ENCODE results near the gene TERT.
"Not testable (repeated sequence)": the region's sequence is repeated elsewhere in the genome, so short reads cannot be mapped to it uniquely, and the experiment has no call there.

Gene TERT

DNA sequence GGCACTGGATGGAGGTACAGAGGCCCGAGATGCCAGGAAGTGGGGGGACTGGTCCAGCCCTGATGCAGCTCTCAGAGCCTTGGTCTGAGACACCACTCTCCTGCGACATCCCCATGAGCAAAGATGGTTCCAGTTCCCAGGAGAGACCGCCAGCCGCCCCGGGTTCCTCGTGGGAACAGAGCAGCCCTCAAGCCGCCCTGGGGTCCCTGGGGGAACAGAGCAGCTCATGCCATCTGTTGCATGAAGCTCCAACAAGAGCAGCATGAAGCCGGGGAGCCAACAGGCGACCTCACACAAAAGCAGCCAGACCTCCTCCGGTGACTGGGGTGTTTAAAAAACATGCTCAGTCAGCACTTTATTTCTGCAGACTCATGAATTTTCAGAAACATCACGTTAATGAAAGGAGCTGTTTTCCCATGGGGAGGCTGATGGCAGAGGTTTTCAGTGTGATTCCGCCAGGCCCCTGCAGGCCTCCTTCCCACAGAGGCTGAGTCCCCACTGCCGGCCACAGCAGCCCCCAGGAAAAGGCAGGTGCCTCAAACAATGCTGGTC, 63.4 kb downstream of the TERT start:
- in situ Hi-C loops (cut with MboI; ENCODE audit: low sequenced_read_pairs, unreplicated experiment): no loop called here
- TF ChIP-seq, protein P1, sequence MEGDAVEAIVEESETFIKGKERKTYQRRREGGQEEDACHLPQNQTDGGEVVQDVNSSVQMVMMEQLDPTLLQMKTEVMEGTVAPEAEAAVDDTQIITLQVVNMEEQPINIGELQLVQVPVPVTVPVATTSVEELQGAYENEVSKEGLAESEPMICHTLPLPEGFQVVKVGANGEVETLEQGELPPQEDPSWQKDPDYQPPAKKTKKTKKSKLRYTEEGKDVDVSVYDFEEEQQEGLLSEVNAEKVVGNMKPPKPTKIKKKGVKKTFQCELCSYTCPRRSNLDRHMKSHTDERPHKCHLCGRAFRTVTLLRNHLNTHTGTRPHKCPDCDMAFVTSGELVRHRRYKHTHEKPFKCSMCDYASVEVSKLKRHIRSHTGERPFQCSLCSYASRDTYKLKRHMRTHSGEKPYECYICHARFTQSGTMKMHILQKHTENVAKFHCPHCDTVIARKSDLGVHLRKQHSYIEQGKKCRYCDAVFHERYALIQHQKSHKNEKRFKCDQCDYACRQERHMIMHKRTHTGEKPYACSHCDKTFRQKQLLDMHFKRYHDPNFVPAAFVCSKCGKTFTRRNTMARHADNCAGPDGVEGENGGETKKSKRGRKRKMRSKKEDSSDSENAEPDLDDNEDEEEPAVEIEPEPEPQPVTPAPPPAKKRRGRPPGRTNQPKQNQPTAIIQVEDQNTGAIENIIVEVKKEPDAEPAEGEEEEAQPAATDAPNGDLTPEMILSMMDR (IDR thresholded peaks at IDR 0.05; ENCODE audit: borderline replicate concordance, control extremely low read depth, extremely low read depth, insufficient read depth, missing control alignments): no peak
- no peak for DNase-seq (ENCODE audit: low spot score)

DNA sequence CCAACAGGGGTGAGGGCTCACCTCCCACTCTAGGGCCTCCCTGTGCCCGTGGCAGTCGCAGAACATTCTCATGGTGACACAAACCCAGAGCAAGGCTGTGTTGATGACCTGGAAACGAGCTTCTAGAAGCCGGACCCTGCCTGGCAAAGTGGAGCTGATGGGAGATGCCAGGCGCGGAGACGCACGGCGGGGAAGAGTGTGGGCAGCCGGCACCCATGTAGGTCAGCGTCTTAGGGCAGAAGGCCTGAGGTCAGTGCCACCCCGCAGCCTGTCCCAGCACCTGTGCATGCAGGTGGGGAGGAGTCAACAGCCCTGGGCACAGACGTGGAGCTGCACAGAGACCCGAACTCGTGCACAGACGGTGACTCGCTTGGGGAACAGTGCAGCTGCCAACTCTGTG, 64.3 kb downstream of the TERT start:
- in situ Hi-C loops (cut with MboI; ENCODE audit: low sequenced_read_pairs, unreplicated experiment): no loop called here
- TF ChIP-seq, protein P1 (IDR thresholded peaks at IDR 0.05; ENCODE audit: borderline replicate concordance, control extremely low read depth, extremely low read depth, insufficient read depth, missing control alignments): no peak
- no peak for DNase-seq (ENCODE audit: low spot score)

DNA sequence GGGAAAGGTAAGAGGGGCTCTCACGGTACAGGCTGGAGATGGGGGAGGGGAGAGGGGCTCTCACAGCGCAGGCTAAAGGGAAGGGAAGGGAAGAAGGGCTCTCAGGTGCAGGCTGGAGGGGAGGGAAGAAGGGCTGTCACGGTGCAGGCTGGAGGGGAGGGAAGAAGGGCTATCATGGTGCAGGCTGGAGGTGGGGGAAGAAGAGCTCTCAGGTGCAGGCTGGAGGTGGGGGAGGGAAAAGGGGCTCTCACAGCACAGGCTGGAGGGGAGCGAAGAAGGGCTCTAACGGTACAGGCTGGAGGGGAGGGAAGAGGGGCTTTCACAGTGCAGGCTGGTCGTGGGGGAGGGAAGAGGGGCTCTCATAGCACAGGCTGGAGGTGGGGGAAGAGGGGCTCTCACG, 65.0 kb downstream of the TERT start:
- DNase-seq (ENCODE audit: low spot score): no peak
- TF ChIP-seq, protein P1 (IDR thresholded peaks at IDR 0.05; ENCODE audit: borderline replicate concordance, control extremely low read depth, extremely low read depth, insufficient read depth, missing control alignments): no peak
- in situ Hi-C loops (cut with MboI; ENCODE audit: low sequenced_read_pairs, unreplicated experiment): no loop called here

DNA sequence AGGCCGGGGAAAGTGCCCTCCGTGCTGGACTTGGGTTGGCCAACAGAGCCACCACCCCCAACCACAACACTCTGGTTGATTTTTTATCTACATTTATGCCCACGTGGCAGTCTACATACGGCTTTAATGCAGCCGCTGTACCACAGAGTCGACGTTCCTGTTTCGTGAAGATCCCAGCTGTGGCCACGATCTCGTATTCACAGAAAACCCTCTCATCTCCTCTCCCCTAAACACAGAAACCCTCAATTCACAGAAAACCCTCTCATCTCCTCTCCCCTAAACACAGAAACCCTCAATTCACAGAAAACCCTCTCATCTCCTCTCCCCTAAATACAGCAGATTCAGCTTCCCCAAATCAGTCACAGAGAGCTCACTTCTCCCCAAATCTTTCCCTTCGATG, 65.8 kb downstream of the TERT start:
- DNase-seq (ENCODE audit: low spot score); in situ Hi-C loops (cut with MboI; ENCODE audit: low sequenced_read_pairs, unreplicated experiment): not testable (repeated sequence)

DNA sequence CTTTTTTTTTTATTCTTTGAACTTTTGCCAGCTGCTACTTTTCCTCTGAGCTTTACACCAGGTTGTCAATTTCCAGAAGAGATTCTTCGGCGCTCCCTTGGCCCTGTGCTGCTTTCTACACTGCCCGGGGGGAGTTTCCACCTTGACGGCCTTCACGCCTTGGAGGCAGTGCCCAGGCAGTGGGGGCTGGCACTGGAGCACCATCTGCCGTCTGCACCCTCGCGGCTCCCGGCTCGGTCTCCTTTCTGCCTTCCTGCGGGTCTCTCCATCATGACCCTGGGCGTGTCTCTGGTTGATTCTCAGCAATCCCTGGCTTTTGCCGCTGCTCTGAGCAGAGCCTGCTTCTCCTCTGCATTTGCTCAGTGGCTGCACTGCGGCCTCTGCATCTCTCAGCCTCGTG, 66.7 kb downstream of the TERT start:
- no peak for DNase-seq (ENCODE audit: low spot score)
- TF ChIP-seq, protein P1 (IDR thresholded peaks at IDR 0.05; ENCODE audit: borderline replicate concordance, control extremely low read depth, extremely low read depth, insufficient read depth, missing control alignments): no peak
- in situ Hi-C loops (cut with MboI; ENCODE audit: low sequenced_read_pairs, unreplicated experiment): no loop called here

DNA sequence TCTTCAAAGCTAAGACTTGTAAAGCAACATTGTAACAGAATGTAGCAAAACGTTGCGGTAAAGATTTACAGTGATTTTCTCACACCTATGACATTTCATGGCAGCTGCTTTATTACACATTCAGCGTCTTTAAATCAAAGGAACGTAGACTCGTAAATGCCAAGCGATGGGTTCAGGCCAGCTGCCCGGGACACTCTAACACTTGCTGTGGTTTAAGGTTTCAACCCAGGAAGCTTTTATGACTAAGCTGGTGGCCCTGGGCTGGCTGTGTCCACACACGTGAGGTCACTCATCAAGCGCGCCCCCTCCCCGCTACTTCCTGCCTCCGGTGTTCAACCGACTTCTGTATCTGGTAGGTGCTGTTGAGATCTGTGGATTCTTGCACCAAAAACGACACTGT, 67.2 kb downstream of the TERT start:
- TF ChIP-seq, protein P1 (IDR thresholded peaks at IDR 0.05; ENCODE audit: borderline replicate concordance, control extremely low read depth, extremely low read depth, insufficient read depth, missing control alignments): no peak
- no peak for DNase-seq (ENCODE audit: low spot score)
- in situ Hi-C loops (cut with MboI; ENCODE audit: low sequenced_read_pairs, unreplicated experiment): no loop called here

DNA sequence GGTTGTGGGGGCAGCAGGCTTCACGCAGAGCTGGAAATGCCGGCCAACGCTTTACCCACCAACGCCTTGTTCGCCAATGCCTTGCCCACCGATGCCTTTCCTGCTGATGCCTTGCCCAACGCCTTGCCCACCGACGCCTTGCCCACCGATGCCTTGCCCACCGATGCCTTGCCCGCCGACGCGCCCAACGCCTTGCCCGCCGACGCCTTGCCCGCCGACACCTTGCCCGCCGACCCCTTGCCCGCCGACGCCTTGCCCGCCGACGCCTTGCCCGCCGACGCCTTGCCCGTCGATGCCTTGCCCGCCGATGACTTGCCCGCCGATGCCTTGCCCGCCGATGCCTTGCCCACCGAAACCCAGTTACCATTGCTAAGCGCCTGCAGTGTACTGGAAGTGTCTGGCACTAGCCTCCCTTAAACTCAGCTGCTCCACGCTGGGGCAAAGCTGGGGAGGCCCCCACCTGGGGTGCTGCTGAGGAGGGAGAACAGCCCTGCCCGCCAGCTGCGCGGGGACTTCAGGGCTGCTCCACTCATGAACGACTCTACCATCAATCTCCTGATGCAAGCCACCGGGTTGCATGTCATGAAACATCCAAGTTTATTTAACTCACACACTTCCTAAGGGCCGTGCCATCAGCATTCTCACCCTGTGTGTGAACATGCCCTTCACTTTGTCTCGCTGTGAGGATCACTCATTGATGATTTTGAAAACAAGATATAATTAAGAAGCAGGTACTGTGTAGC, 67.9 kb downstream of the TERT start:
- TF ChIP-seq, protein P1 (IDR thresholded peaks at IDR 0.05; ENCODE audit: borderline replicate concordance, control extremely low read depth, extremely low read depth, insufficient read depth, missing control alignments): no peak
- in situ Hi-C loops (cut with MboI; ENCODE audit: low sequenced_read_pairs, unreplicated experiment): no loop called here

More for the DNA sequence above, 67.9 kb downstream of the TERT start:
- no peak for DNase-seq (ENCODE audit: low spot score)

Data from GM13976 (cell line).